HepG2 (cell line): ENCODE data around the gene SSX2IP. TPM values are rescaled to one million over a fixed set of nuclear protein-coding genes. Genes with fewer than 3 reads are reported as not detected.

Experiments
- ATAC-seq: fragments of 200-7000 bp; cut with Tn5 transposase; 3 replicates; pipeline ENCODE4 v1.9.1; 2020; ENCODE audit warnings: mild to moderate bottlenecking, moderate library complexity
- BruUV-seq: library from RNA; stranded (reverse); fragments of 400-500 nt; replicated peaks from 2 replicates; lab custom pipeline; 2021; lab: Mats Ljungman, UMichigan
- CTCF ChIA-PET: fragments of 300-600 bp; formaldehyde crosslinking; extraction: SDS; loops from one replicate; lab custom pipeline; 2021; ENCODE audit warnings: low total read pairs, inconsistent platforms, low intra/inter-chr PET ratio; lab: Yijun Ruan, JAX
- POLR2A ChIA-PET: fragments of 350-600 bp; sonication (Branson Sonifier 250); formaldehyde crosslinking; loops from one replicate; lab custom pipeline; 2020; ENCODE audit warnings: antibody characterized with exemption, inconsistent platforms; lab: Yijun Ruan, JAX
- DNase-seq: peaks from one replicate; pipeline ENCODE4 v3.0.0-alpha.2; 2015; ENCODE audit warnings: low spot score
- FAIRE-seq: peaks from 3 replicates; lab custom pipeline; 2011; peaks lifted over from hg19 to GRCh38; lab: Jason Lieb, UNC
- H2AFZ ChIP-seq: one replicate; pipeline ENCODE4 v1.6.1; 2011; ENCODE audit warnings: low read length, inconsistent platforms
- H3K27ac ChIP-seq: fragments of 300-600 bp; 3 replicates; pipeline ENCODE4 v1.8.0; 2011; ENCODE audit warnings: mixed run types, mild to moderate bottlenecking, mixed read lengths, low read length, inconsistent platforms; ENCODE audit not compliant: insufficient read depth; ENCODE audit errors: extremely low read length
- H3K27me3 ChIP-seq, 2 experiments: fragments of 200-600 bp in 1 of 2; 2 replicates in 1 of 2; 3 replicates in 1 of 2; pipeline versions ENCODE4 v1.6.0 to v1.8.0; 2011; ENCODE audit warnings: low read length in 2 of 2, mild to moderate bottlenecking in 2 of 2, moderate library complexity in 2 of 2, inconsistent platforms in 1 of 2; ENCODE audit not compliant: insufficient read depth in 2 of 2, control insufficient read depth in 1 of 2
- H3K36me3 ChIP-seq, 2 experiments: fragments of 200-600 bp in 1 of 2; replicated peaks in 1 of 2; 2 replicates in 1 of 2; 3 replicates in 1 of 2; pipeline versions ENCODE4 v1.5.1 to v1.8.0; 2011; ENCODE audit warnings: low read length in 2 of 2, inconsistent platforms in 1 of 2; ENCODE audit not compliant: insufficient read depth in 2 of 2, control insufficient read depth in 1 of 2
- H3K4me1 ChIP-seq: 2 replicates; pipeline ENCODE4 v1.5.1; 2012; ENCODE audit warnings: low read length, inconsistent platforms; ENCODE audit not compliant: insufficient read depth
- H3K4me2 ChIP-seq: 2 replicates; pipeline ENCODE4 v1.6.0; 2011; ENCODE audit warnings: low read depth, low read length, inconsistent platforms
- H3K4me3 ChIP-seq, 3 experiments: fragments of 200-600 bp in 1 of 3; sonication (generic), shearing (Covaris generic) in 1 of 3; replicated peaks in 1 of 3; 2 replicates each; pipeline ENCODE4 v1.5.1; 2011 to 2016; ENCODE audit warnings: low read length in 3 of 3, inconsistent platforms in 2 of 3, low read depth in 2 of 3, mild to moderate bottlenecking in 2 of 3, control low read depth in 1 of 3, mixed read lengths in 1 of 3; ENCODE audit not compliant: insufficient read depth in 1 of 3
- H3K79me2 ChIP-seq: one replicate; pipeline ENCODE4 v1.6.1; 2011; ENCODE audit warnings: low read length, inconsistent platforms; ENCODE audit not compliant: insufficient read depth
- H3K9ac ChIP-seq: 2 replicates; pipeline ENCODE4 v1.6.0; 2011; ENCODE audit warnings: mild to moderate bottlenecking, low read depth, low read length, inconsistent platforms; ENCODE audit not compliant: insufficient read depth
- H3K9me3 ChIP-seq: 2 replicates; pipeline ENCODE4 v1.5.1; 2012; ENCODE audit warnings: mild to moderate bottlenecking, low read length
- H4K20me1 ChIP-seq: 2 replicates; pipeline ENCODE4 v1.6.0; 2011; ENCODE audit warnings: inconsistent platforms, mild to moderate bottlenecking, low read length, moderate library complexity; ENCODE audit not compliant: insufficient read depth
- ATF5 ChIP-seq: sonication (generic); formaldehyde crosslinking; IDR thresholded peaks from 2 replicates; pipeline ENCODE4 v1.4.0; 2020; ENCODE audit warnings: mild to moderate bottlenecking, low read depth, missing genetic modification reagents
- CSRNP1 ChIP-seq: sonication (generic); formaldehyde crosslinking; IDR thresholded peaks from 2 replicates; pipeline ENCODE4 v1.8.1; 2023; ENCODE audit warnings: mild to moderate bottlenecking, missing genetic modification reagents
- DNMT3B ChIP-seq: conservative IDR thresholded peaks from 2 replicates; pipeline ENCODE4 v1.6.1; 2016; ENCODE audit warnings: missing biosample characterization, control low read depth
- ESRRA ChIP-seq: sonication (generic); formaldehyde crosslinking; IDR thresholded peaks from 2 replicates; pipeline ENCODE4 v1.5.1; 2020; ENCODE audit warnings: mild to moderate bottlenecking, low read depth, missing genetic modification reagents
- KLF16 ChIP-seq, 2 experiments: sonication (generic) in 1 of 2; formaldehyde crosslinking in 1 of 2; IDR thresholded peaks; 2 replicates each; pipeline versions ENCODE4 v1.6.1 to v1.8.0; 2016 to 2023; ENCODE audit warnings: missing genetic modification reagents in 2 of 2, missing compliant biosample characterization in 1 of 2
- NR2C2 ChIP-seq: sonication (generic); formaldehyde crosslinking; IDR thresholded peaks from 2 replicates; pipeline ENCODE4 v1.4.0; 2020; ENCODE audit warnings: missing genetic modification reagents, mild to moderate bottlenecking, moderate library complexity, borderline replicate concordance
- NR3C1 ChIP-seq: sonication (generic); formaldehyde crosslinking; IDR thresholded peaks from 2 replicates; pipeline ENCODE4 v1.4.0; 2020; ENCODE audit warnings: missing genetic modification reagents
- POLR2G ChIP-seq: fragments of 200-400 bp; formaldehyde crosslinking; IDR thresholded peaks from 2 replicates; pipeline ENCODE4 v1.6.1; 2018; ENCODE audit warnings: mild to moderate bottlenecking, low read depth, low read length, moderate library complexity
- SAP130 ChIP-seq: IDR thresholded peaks from 2 replicates; pipeline ENCODE4 v1.6.1; 2016; ENCODE audit warnings: low read depth
- SUZ12 ChIP-seq: fragments of 150-350 bp; IDR thresholded peaks from 2 replicates; pipeline ENCODE4 v1.6.1; 2014; ENCODE audit warnings: low read depth, low read length
- TEAD2 ChIP-seq: sonication (generic); formaldehyde crosslinking; IDR thresholded peaks from 2 replicates; pipeline ENCODE4 v1.9.0; 2021; ENCODE audit warnings: missing genetic modification reagents
- XRCC5 ChIP-seq: fragments of 200-400 bp; formaldehyde crosslinking; optimal IDR thresholded peaks from 2 replicates; pipeline ENCODE3; 2017; ENCODE audit warnings: mild to moderate bottlenecking, low read length
- ZNF180 ChIP-seq: sonication (generic); formaldehyde crosslinking; IDR thresholded peaks from 2 replicates; pipeline ENCODE4 v1.4.0; 2020; ENCODE audit warnings: low read depth, missing genetic modification reagents, borderline replicate concordance
- ZNF30 ChIP-seq: sonication (generic); formaldehyde crosslinking; IDR thresholded peaks from 2 replicates; pipeline ENCODE4 v1.5.0; 2020; ENCODE audit warnings: mild to moderate bottlenecking, missing genetic modification reagents
- ZNF629 ChIP-seq: sonication (generic); formaldehyde crosslinking; conservative IDR thresholded peaks from 2 replicates; pipeline ENCODE4 v1.5.0; 2020; ENCODE audit warnings: missing genetic modification reagents
- ZNF850 ChIP-seq: sonication (generic); formaldehyde crosslinking; conservative IDR thresholded peaks from 2 replicates; pipeline ENCODE4 v1.9.0; 2021; ENCODE audit warnings: mild to moderate bottlenecking, missing genetic modification reagents
- WGBS: methylation state at CpG from one replicate; pipeline ENCODE4 v1.1.6; 2017; ENCODE audit warnings: low lambda C conversion rate; 5-methylcytosine and 5-hydroxymethylcytosine counted together
- in situ Hi-C: cut with HindIII; loops from 2 replicates; pipeline ENCODE4 v1.10.0; 2017; ENCODE audit warnings: low pct_unique_long_range_greater_than_20kb; ENCODE audit not compliant: extremely low pct_ligation_motif_present
- intact Hi-C: fragments of 100-400 bp; cut with micrococcal nuclease; formaldehyde crosslinking; loops from one replicate; pipeline ENCODE4 v1.10.0; 2022; ENCODE audit not compliant: unreplicated experiment
- polyA plus RNA-seq, 8 experiments: library from polyadenylated mRNA; depleted of rRNA in 3 of 8; stranded (reverse) in 7 of 8; unstranded in 1 of 8; fragments of >200 nt; fragmentation: Illumina TruSeq in 4 of 8; extraction: Trizol in 4 of 8; gene quantifications; 2 replicates each; pipeline versions ENCODE4 v1.2.1 to v1.2.3, GENCODE V29; 2011 to 2016; ENCODE audit warnings: low read depth in 4 of 8, missing spikeins in 1 of 8, mixed read lengths in 1 of 8; ENCODE audit not compliant: insufficient read depth in 1 of 8
- total RNA-seq, 5 experiments: library from RNA; depleted of rRNA; stranded (reverse); fragments of >200 nt; fragmentation: Illumina TruSeq; extraction: Trizol; gene quantifications; 2 replicates each; pipeline ENCODE4 v1.2.3, GENCODE V29; 2016; ENCODE audit warnings: low read depth in 1 of 5
- TF ChIP-seq, protein P1 (sequence below): IDR thresholded peaks from 2 replicates; pipeline ENCODE4 v1.6.1; 2016; ENCODE audit warnings: mild to moderate bottlenecking, missing biosample characterization, missing genetic modification reagents

SSX2IP gene
- total and polyA plus RNA-seq, 2 of the 13 experiments (the other 11 are each of a cell fraction or from before 2014, with no cell fraction given): 2.7 to 23.7 TPM

DNA sequence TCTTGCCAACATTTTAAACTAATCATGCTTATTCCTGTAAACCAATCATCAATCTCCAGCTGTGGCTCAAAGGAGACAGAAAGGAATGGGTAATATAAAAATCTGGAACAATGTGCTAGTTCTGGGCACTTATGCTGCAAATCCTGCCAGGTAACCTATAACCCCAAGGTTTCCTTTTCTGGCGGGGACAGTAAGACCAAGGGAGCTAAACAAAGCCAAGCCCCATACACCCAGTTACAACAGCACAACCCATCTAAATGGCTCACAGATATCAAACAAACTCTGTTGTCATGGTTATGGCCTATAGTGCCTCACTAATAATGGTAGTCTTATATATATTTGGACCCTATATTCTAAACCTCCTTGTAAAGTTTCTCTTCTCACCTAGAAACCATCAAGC, 79.2 kb downstream of the SSX2IP start:
- no peaks in the 10 kb centered on the region; a peak in 1 of 5 replicates for H3K27me3 ChIP-seq
- no peaks in the 10 kb centered on the region for H3K79me2 ChIP-seq
- peaks cover 27% of the 10 kb centered on the region for H3K9me3 ChIP-seq
- no peak overlapping the region for H3K4me2 ChIP-seq
- POLR2A ChIA-PET: interaction anchor here (0.5 kb wide), 1 partner anchor 14 kb away, joined by 3 read pairs; no protein-coding TSS in a partner anchor
- in situ Hi-C loops (loop anchor here (25.0 kb wide), 2 partner anchors 474 to 674 kb away; partner anchors contain the start of gene PRKACB), intact Hi-C loops (no loop called here)
- H3K36me3 ChIP-seq: no peaks in the 10 kb centered on the region
- no peak for FAIRE-seq
- no peaks in the 10 kb centered on the region for H4K20me1 ChIP-seq
- no TSS peak for BruUV-seq
- no peaks in the 10 kb centered on the region for H3K4me1 ChIP-seq
- H3K4me3 ChIP-seq: no peak overlapping the region
- H3K27ac ChIP-seq: no peak overlapping the region
- ATAC-seq: no peak
- 80% methylated on average over 1 of the region's 1 CpG for WGBS
- no peak for DNase-seq
- TF ChIP-seq NR2C2 (no peak), CSRNP1 (CRISPR knock-in tag) (no peak), ZNF629 (no peak), ATF5 (CRISPR knock-in tag) (no peak), XRCC5 (no peak), POLR2G (no peak), ZNF30 (no peak), TEAD2 (CRISPR knock-in tag) (no peak), SAP130 (CRISPR knock-in tag) (no peak), ESRRA (no peak), KLF16 (CRISPR knock-in tag; IDR thresholded peaks at IDR 0.05) (no peak), ZNF180 (CRISPR knock-in tag) (no peak), NR3C1 (no peak), ZNF850 (CRISPR knock-in tag) (no peak), SUZ12 (no peak), DNMT3B (no peak)
- TF ChIP-seq, protein P1, sequence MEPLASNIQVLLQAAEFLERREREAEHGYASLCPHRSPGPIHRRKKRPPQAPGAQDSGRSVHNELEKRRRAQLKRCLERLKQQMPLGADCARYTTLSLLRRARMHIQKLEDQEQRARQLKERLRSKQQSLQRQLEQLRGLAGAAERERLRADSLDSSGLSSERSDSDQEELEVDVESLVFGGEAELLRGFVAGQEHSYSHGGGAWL (CRISPR knock-in tag): no peak
- TF ChIP-seq, all 625 proteins: peak for 0
- Histone ChIP-seq H3K9ac (no peak overlapping the region), H2AFZ (no peak overlapping the region)
- CTCF ChIA-PET: no interaction called here
